DMS153 (cell line): ENCODE results near the gene ITGAE.

ENCODE experiments used
- DNase-seq: peaks from one replicate; lab custom pipeline; 2025; lab: John Stamatoyannopoulos, UW

ITGAE gene

GRCh38 chr17:3665834-3666233, 135.2 kb downstream of the ITGAE start:
- no peak for DNase-seq
